Measurements from ENCODE around the gene ASB2.

Gene ASB2

GRCh38 chr14:93924592-93925355 is 51.6 kb downstream of the ASB2 start:
- H3K4me1 ChIP-seq (ENCODE audit: low read length) = peaks cover 11% of the 10 kb centered on the region
- no peaks in the 10 kb centered on the region for H3K79me2 ChIP-seq (ENCODE audit: low read length)
- H2AFZ ChIP-seq (ENCODE audit: low read depth, low read length) = no peak overlapping the region
- H3K9ac ChIP-seq (ENCODE audit: low read length) = no peak overlapping the region
- no peak overlapping the region for H3K4me3 ChIP-seq (ENCODE audit: low read length)
- H4K20me1 ChIP-seq (ENCODE audit: insufficient read depth, low read length) = no peaks in the 10 kb centered on the region
- H3K27ac ChIP-seq (ENCODE audit: low read length) = no peak overlapping the region
- H3K9me3 ChIP-seq (ENCODE audit: insufficient read depth, low read length) = no peaks in the 10 kb centered on the region
- no peaks in the 10 kb centered on the region for H3K27me3 ChIP-seq (ENCODE audit: low read depth, low read length)
- TF ChIP-seq CTCF (IDR thresholded peaks at IDR 0.05; ENCODE audit: low read depth, low read length) (no peak), EZH2phosphoT487 (IDR thresholded peaks at IDR 0.05; ENCODE audit: low read depth) (no peak)
- H3K4me2 ChIP-seq (ENCODE audit: low read length) = no peak overlapping the region
- no peaks in the 10 kb centered on the region for H3K36me3 ChIP-seq (replicated peaks; ENCODE audit: low read depth, low read length)

GRCh38 chr14:93923626-93924025 is 52.7 kb downstream of the ASB2 start:
- H3K9ac ChIP-seq (ENCODE audit: low read length) = no peak overlapping the region
- no peaks in the 10 kb centered on the region for H4K20me1 ChIP-seq (ENCODE audit: insufficient read depth, low read length)
- no peaks in the 10 kb centered on the region for H3K27me3 ChIP-seq (ENCODE audit: low read depth, low read length)
- H3K4me2 ChIP-seq (ENCODE audit: low read length) = no peak overlapping the region
- H3K27ac ChIP-seq (ENCODE audit: low read length) = no peak overlapping the region
- peaks cover 11% of the 10 kb centered on the region for H3K4me1 ChIP-seq (ENCODE audit: low read length)
- TF ChIP-seq CTCF (IDR thresholded peaks at IDR 0.05; ENCODE audit: low read depth, low read length) (no peak), EZH2phosphoT487 (IDR thresholded peaks at IDR 0.05; ENCODE audit: low read depth) (no peak)
- no peaks in the 10 kb centered on the region for H3K9me3 ChIP-seq (ENCODE audit: insufficient read depth, low read length)
- H2AFZ ChIP-seq (ENCODE audit: low read depth, low read length) = no peak overlapping the region
- H3K36me3 ChIP-seq (replicated peaks; ENCODE audit: low read depth, low read length) = no peaks in the 10 kb centered on the region
- H3K79me2 ChIP-seq (ENCODE audit: low read length) = no peaks in the 10 kb centered on the region
- no peak overlapping the region for H3K4me3 ChIP-seq (ENCODE audit: low read length)

GRCh38 chr14:93921001-93921806 is 55.2 kb downstream of the ASB2 start:
- Histone ChIP-seq H4K20me1 (ENCODE audit: insufficient read depth, low read length) (no peaks in the 10 kb centered on the region), H3K27me3 (ENCODE audit: low read depth, low read length) (0 out of 2 replicates have a peak, but pooled peaks cover 5% of the 10 kb centered on the region), H3K4me3 (ENCODE audit: low read length) (no peak overlapping the region), H3K9me3 (ENCODE audit: insufficient read depth, low read length) (no peaks in the 10 kb centered on the region), H3K79me2 (ENCODE audit: low read length) (no peaks in the 10 kb centered on the region), H3K4me1 (ENCODE audit: low read length) (no peaks in the 10 kb centered on the region), H3K27ac (ENCODE audit: low read length) (no peak overlapping the region), H3K9ac (ENCODE audit: low read length) (no peak overlapping the region), H3K36me3 (replicated peaks; ENCODE audit: low read depth, low read length) (no peaks in the 10 kb centered on the region), H2AFZ (ENCODE audit: low read depth, low read length) (no peak overlapping the region), H3K4me2 (ENCODE audit: low read length) (no peak overlapping the region)
- no peak for TF ChIP-seq CTCF (IDR thresholded peaks at IDR 0.05; ENCODE audit: low read depth, low read length)
- no peak for TF ChIP-seq EZH2phosphoT487 (IDR thresholded peaks at IDR 0.05; ENCODE audit: low read depth)

- no peak overlapping the region for H3K9ac ChIP-seq (ENCODE audit: low read length)
- no peak overlapping the region for H3K4me3 ChIP-seq (ENCODE audit: low read length)
- H3K9me3 ChIP-seq (ENCODE audit: insufficient read depth, low read length) = no peaks in the 10 kb centered on the region
- TF ChIP-seq EZH2phosphoT487 (IDR thresholded peaks at IDR 0.05; ENCODE audit: low read depth) = no peak
- TF ChIP-seq CTCF (IDR thresholded peaks at IDR 0.05; ENCODE audit: low read depth, low read length) = no peak
- H3K36me3 ChIP-seq (replicated peaks; ENCODE audit: low read depth, low read length) = no peaks in the 10 kb centered on the region
- 0 out of 2 replicates have a peak, but pooled peaks cover 5% of the 10 kb centered on the region for H3K27me3 ChIP-seq (ENCODE audit: low read depth, low read length)
- no peak overlapping the region for H2AFZ ChIP-seq (ENCODE audit: low read depth, low read length)
- no peaks in the 10 kb centered on the region for H3K79me2 ChIP-seq (ENCODE audit: low read length)
- no peaks in the 10 kb centered on the region for H3K4me1 ChIP-seq (ENCODE audit: low read length)
- H3K27ac ChIP-seq (ENCODE audit: low read length) = no peak overlapping the region
- H3K4me2 ChIP-seq (ENCODE audit: low read length) = no peak overlapping the region
- H4K20me1 ChIP-seq (ENCODE audit: insufficient read depth, low read length) = no peaks in the 10 kb centered on the region
Measured at GRCh38 chr14:93917141-93917540, 59.2 kb downstream of the ASB2 start.
